OCI-M1 (cell line): Measurements from ENCODE around the gene TTC12.

Experiments used
- DNase-seq: peaks from one replicate; lab custom pipeline; 2025; lab: John Stamatoyannopoulos, UW

TTC12 gene

GRCh38 chr11:113405724-113406478, 91.5 kb downstream of the TTC12 start:
- DNase-seq = no peak

GRCh38 chr11:113407163-113407562, 92.8 kb downstream of the TTC12 start:
- DNase-seq = no peak

GRCh38 chr11:113408206-113408605, 93.8 kb downstream of the TTC12 start:
- DNase-seq = no peak

- no peak for DNase-seq
Observed at GRCh38 chr11:113408887-113409286, 94.5 kb downstream of the TTC12 start.

- DNase-seq = no peak
Observed at GRCh38 chr11:113409526-113409925, 95.1 kb downstream of the TTC12 start.

DNA sequence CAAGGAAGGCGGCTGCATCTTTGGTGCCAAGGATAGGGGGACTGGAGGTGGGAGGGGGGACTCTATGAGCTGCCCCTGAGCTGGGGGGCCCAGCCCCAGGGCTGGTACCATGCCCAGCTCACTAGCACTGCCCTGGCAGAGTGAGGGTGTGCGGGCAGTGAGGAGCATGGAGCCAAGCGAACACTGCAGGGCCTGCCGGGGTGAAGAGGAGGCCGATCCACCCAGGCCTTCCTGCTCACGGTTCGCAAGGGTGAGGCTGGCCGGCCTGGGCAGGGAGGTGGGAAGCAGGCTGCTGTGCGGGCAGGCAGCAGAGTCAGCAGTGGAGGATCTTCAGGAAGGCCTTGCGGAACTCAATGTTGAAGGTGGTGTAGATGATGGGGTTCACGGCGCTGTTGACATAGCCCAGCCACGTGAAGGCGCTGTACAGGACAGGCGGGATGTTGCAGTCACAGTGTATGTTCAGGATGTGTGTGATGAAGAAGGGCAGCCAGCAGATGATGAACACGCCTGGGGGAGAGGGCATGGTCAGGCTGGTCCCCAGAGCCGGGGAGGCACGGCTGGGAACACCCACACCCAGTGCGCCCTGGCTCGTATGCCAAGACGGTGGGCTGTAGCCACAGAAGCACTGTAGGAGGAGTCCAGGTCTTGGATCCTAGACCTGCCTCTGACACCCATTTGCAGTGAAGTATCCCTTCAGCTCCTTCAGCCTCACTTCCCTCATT, 96.2 kb downstream of the TTC12 start:
- DNase-seq = no peak

GRCh38 chr11:113411536-113411935, 97.2 kb downstream of the TTC12 start:
- no peak for DNase-seq

GRCh38 chr11:113412675-113413074, 98.3 kb downstream of the TTC12 start:
- no peak for DNase-seq

DNA sequence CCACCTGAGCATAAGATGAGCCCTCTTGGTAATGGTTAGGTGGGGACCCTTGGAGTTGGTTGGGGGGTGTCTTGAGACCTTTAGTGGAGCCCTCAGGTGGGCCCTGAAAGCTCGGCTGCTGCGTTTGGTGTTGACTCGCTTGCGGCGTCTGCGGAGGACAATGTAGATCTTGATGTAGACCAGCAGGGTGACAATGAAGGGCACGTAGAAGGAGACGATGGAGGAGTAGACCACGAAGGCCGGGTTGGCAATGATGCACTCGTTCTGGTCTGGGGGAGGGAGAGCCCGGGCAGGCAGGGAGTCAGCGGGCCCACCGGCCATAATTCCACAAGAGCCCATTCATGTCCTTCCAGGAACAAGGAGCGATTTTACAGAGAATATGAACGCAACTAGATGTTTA, 101.0 kb downstream of the TTC12 start:
- DNase-seq = no peak
